Breast epithelium (tissue), 3 donors: ENCODE measurements around the gene STK4.

Source experiments
- CTCF ChIP-seq, 3 donors: fragments of 450-650 bp; IDR thresholded peaks; one replicate each; pipeline ENCODE4 v1.5.1; 2016 to 2017; ENCODE audit warnings: antibody characterized with exemption in 3 of 3, mild to moderate bottlenecking in 3 of 3, moderate library complexity in 3 of 3
- POLR2A ChIP-seq: fragments of 450-650 bp; IDR thresholded peaks from one replicate; pipeline ENCODE4 v1.6.1; 2016; ENCODE audit warnings: antibody characterized with exemption, mild to moderate bottlenecking, moderate library complexity
- POLR2AphosphoS5 ChIP-seq, 3 donors: sonication (generic); formaldehyde crosslinking; IDR thresholded peaks; one replicate each; pipeline ENCODE4 v1.6.1; 2017; ENCODE audit warnings: antibody characterized with exemption in 3 of 3

GRCh38 chr20:45064812-45065211, 98.5 kb downstream of the STK4 start:
- no peak for TF ChIP-seq POLR2A
- TF ChIP-seq CTCF (IDR thresholded peaks at IDR 0.05) = no peak
- no peak for TF ChIP-seq POLR2AphosphoS5 (IDR thresholded peaks at IDR 0.05)
